HG02610 (cell line): ENCODE data around the gene MPC1.
"Not testable (repeated sequence)": the region's sequence is repeated elsewhere in the genome, so short reads cannot be mapped to it uniquely, and the experiment has no call there.

Source experiments
- ATAC-seq: cut with Tn5 transposase; IDR thresholded peaks from one replicate; pipeline ENCODE4 v1.9.1; 2021; ENCODE audit warnings: mild to moderate bottlenecking, moderate library complexity; ENCODE audit not compliant: unreplicated experiment

Gene MPC1

DNA sequence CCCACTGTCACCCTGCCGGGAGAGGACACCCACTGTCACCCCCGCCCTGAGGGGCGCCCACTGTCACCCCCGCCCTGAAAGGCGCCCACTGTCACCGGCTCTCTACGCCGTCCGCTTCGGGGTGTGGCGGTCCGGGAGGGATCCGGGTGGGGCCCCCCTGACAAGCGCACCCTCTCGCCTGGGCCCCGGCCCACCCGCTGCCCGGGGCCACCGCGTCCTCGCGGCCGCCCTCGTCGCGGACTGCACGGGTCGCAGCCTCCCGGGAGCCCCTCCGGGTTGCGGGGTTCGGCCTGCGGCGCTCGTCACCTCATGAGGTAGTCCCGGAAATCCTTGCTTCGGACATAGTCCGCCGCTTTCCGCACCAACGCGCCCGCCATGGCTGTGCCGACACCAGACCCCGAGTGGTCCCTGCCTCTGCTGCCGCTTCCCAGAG lies 224 bp downstream of the MPC1 start:
- ATAC-seq = no peak

DNA sequence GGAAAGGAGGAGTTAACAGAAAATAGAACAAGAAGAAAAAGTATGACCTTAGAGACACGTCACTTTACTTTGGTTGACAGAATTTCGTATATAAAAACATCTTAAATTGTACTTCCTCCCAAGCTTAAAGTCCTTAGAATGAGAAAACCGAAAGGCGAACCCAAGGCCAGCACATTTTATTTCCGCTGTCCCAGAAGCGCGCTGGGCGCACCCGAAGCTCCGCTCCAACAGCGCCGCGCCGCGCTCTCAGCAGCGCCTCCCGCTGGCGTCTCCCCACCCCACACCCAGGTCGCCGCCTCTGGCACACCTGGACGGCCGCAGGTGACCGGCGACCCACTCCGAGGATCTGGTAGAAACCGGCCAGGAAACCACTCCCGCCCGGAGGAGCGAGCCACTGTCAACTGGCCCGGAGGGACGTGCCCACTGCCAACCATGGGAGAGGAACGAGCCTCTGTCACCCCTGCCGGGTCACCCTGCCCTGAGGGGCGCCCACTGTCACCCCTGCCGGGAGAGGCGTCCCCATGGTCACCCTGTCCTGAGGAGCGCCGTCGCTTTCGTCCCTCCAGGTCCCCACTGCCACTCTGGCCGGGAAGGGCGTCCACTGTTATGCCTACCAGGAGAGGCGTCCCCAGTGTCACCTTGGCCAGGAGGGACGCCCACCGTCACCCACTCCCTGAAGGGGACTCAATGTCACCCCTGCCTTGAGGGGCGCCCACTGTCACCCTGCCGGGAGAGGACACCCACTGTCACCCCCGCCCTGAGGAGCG lies 824 bp downstream of the MPC1 start:
- ATAC-seq = peak; percentile 48

DNA sequence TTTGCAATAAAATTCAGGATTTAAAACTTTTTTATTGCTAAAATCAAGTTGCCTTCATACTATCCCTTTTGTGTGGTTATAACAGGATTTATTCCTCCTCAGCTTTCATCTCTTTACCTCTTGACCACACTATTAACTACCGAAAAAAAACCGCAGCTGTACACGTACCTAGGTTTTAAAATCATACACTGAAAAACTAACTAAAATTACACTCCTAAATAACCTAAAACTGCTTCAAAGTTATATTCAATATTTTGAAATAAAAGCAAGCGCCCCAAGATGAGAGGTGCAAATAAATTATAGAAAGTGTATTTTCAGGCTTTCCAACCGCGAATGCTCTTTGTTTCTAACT lies 1.4 kb downstream of the MPC1 start:
- no peak for ATAC-seq

DNA sequence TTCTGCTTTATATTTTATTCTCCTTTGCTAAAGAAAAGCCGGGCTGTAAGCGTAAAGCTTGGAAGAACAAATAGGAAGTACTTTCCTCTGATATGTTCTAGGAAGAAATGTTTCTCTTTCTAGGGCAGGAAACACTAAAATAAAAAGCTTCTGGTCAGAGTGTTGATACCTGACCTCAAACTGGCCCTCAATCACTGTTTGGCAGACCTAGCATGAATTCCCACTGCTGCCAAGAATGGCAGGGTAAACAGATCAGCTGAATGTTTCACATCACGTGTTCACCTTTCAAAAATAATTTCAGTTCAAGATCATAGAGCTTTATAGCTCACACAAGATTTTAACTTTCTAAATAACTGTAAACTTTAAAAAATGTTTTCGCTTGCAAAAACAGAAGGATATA lies 2.9 kb downstream of the MPC1 start:
- ATAC-seq = no peak

DNA sequence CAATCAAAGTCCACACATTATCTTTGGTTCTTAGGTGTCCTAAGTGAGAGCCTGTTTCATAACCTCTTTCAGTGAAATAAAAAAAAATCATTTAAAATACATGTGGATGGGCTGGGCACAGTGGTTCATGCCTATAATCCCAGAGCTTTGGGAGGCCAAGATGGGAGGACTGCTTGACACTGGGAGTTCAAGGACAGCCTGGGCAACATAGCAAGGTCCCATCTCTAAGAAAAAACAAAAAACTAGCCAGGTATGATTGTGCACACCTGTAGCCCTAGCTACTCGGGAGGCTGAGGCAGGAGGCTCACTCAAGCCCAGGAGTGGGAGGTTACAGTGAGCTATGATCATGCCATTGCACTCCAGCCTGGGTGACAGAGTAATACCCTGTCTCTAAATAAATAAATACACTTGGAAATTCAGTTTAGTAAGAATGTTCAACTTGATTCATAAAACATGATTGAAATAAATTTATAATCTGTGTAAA lies 3.6 kb downstream of the MPC1 start:
- ATAC-seq = no peak

DNA sequence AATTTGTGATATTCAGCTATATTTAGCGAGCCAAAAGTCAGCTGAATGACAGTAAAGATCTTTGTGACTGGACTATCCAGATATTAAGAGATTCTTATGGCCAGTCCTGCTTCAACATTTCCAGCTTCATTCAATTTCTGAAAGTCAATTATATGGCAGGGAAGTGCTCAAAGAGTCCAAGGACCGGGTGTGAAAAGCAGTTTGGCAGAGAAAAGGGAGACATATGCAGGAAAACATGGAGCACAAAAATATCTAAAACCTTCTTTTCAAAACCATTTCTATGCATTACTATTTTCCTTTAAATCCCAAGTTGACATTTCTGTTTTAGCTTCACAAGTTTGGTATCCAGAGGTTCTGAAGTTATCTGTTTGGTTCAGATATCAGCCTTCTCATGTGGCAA lies 5.0 kb downstream of the MPC1 start:
- no peak for ATAC-seq

DNA sequence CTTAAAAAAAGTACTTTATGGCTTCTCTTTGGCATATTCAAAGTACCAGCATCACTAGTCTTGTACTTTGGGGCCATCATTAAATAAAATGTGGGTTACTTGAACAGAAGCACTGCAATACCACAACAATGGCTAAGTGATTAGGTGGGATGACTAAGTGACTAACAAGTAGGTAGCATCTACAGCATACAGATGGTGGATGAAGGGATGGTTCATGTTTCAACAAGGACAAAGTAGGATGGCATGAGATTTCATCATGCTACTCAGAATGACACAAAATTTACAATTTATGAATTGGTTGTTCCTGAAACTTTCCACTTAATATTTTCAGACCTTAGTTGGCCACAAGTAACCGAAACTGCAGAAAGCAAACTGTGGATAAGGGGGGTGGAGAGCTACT lies 7.7 kb downstream of the MPC1 start:
- no peak for ATAC-seq

DNA sequence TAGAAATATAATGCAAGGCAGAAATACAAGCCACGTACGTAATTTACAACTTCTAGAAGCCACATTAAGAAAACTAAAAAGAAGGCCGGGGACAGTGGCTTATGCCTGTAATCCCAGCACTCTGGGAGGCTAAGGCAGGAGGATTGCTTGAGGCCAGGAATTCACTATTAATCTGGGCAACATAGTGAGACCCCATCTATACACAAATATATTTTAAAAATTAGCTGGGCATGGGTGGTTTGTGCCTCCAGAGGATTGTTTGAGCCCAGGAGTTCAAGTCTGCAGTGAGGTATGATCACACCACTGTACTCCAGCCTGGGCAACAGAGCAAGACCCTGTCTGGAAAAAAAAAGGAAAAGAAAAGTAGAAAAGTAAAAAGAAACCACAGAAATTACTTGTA lies 12.3 kb downstream of the MPC1 start:
- no peak for ATAC-seq

DNA sequence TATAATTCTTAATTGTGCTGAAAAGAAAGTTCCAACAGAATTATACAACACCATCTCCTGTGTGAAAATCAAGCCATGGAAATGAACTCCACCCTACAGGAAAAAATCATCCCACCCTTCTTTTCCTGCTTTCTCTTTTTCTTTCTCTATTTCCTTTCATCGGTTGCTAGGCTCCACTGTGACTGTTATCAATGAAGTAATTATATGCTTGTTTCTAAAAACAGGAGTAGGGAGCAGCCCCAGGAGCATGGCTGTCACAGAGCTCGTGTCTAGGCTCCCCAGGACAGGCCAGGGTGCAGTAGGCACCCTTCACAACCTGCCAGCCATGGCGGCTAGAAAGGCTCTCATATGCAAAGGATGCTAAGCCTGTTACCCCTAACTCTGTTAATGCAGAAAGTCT lies 13.0 kb downstream of the MPC1 start:
- no peak for ATAC-seq

DNA sequence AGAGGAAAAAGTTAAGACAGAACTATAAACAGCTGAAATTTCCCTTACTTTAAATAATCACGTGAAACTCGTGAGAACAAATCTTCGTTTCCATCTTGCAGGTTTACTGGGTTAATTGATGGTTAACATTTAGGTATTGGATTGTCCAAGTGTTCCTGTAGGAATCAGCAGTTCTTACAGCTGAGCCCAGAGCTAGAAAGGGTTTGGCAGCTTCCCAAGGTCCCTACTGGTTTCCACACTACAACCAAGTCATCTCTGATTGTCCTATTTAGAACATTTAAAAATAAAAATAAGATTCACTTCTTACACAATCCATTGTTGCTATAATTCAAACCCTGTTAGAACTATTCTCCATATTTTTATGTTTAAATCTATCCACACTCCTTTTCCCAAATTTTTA lies 15.8 kb downstream of the MPC1 start:
- ATAC-seq = no peak

DNA sequence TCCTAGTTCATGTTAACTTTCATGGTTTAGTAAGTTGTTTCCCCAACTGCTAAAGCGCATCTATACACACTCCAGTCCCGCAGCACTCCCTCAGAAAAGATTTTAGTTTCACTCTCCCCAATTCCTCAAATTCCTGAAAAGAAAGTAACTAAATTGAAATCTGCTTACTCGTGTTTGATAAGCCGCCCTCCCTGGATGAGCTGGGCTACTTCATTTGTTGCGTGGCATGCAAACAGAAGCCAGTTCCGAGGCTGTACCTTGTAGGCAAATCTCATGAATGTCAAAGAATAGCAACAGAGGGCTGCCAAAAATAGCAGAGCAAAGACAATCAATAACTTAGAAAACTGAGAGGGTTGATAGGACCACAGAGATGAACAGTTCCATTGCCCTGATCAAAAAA lies 16.9 kb downstream of the MPC1 start:
- ATAC-seq = no peak

DNA sequence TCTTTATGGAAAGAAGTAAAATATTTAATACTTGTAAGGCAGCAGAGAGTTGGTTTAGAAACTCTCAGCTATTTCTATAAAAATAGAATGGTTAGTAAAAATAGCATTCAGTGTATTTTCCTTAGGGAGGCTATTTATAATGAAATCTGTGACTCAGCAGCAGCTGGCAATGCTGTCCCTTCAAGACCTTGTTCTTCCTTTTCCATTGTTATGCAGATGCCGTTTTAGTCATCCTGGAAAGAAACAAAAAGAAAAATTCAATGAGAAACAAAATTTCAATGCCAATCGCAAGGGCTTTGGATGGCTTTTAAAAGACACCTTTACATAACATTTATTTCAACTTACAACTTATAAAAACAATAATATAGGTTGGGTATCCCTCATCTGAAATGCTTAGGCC lies 17.5 kb downstream of the MPC1 start:
- ATAC-seq = no peak

DNA sequence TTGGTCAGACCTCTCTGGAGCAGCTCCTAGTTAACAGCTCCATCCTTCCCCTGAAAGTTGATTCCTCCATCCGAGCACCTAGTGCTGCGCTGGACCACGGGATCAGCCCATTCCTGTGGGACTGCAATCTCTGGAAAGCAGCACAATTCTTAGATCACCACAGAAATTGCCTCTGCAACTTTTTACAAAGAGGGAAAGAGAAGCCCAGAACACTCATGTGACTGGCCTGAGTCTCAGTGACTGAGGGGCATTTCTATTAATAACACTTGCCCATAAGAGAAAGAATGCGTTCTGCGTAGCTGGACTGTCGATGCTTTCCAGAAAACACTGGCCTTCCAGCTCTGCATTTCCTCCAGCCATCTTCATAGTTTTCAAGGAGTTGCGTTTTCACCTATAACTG lies 18.3 kb downstream of the MPC1 start:
- no peak for ATAC-seq

DNA sequence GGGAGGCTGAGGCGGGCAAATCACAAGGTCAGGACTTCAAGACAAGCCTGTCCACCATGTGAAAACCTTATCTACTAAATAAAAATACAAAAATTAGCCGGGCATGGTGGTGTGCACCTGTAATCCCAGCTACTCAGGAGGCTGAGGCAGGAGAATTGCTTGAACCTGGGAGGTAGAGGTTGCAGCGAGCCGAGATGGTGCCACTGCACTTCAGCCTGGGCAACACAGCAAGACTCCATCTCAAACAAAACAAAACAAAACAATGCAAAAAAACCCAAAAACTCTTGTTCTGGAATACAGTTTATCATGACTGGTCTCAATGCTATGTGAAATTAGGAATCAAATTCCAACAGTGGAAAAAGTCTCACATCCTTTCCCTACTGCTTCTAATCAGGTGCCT lies 20.3 kb downstream of the MPC1 start:
- ATAC-seq = not testable (repeated sequence)

DNA sequence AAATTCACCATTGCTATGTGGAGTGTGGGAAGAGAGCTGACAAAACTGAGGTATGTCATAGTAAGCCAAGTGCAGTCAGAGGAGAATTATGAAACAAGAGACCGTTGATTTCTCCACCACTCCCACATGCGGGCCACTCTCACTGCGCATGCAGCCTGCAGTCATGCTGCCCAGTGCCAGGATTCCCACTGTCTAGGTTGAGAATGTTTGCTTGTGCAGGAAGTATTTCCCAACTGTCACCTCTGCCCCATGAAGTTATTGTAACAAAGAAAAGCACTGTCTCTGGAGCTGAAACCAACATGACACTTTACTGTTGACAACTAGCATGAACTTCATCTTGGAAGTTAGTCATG lies 21.7 kb downstream of the MPC1 start:
- ATAC-seq = no peak

DNA sequence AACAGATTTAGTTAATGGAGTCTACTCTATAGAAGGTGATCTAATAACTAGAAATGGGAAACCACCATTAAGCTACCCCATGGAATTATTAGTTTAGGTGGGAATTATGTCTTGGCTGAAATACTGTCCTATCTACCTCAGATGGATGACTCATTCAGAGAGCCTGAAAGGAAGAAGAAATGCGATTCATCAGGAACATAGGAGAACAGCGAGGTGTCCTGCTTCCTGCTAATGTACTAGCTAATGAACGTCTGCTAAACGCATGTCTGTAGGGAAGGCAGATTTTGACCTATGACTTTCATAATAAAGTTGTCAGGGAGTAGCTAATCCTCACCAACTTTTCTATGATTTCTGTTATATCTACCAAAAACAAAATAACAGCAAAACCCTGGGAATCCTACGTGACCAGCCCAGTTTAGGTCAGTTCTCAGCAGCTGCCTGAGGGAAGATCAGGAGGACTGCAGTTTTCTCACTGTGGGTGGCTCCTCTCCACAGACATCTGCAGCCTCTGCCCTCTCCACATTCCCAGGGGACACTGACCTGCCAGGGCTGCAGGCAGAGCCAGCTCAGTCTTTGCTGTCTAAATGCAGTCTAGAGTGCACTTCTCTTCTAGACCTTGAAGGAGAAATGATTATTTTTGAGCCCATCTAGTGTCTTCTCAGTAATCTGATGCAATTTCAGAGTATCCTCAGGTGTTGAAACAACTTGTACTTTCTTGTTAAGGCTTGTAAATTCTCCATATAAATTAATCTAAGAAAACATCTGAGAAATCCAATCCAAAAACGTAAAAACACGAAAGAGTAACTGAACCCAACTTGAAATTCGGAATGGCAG lies 22.3 kb downstream of the MPC1 start:
- ATAC-seq = no peak

DNA sequence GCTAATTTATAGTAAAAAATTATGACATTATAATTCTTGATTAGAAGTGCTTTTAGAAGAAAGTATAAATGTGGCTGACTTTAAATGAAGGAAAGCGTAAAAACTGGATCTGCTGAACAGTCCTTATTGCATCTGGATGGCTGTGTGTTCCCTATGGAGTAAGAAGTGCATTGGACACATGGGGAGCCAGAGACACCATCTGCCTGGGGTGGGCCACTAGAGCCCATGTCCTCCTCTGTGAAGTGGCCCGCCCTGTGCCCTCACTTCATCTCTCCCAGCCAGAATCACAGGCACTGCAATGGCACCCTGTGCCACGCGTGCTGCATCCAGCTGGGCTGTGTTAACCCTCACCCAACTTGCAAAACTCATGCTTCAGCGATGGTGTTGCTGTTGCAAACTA lies 27.2 kb downstream of the MPC1 start:
- ATAC-seq = no peak

DNA sequence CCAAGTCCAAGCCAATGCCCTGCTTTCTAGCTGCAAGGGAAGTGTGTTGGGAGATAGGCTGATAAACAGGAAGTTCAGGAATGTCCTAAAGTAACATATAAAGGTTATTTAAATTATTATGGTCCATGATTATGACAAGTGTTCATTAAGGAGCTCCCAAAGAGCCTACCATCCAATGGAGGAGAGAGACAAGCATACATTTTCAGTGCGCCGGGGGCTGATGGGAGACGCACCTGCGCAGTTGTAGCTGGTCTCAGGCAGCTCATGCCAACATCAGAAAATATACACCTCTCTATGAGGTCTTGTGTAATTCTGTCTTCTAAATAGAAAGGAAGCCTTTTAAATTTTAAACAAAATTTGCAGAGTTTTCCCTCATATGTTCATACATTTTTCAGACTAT lies 27.8 kb downstream of the MPC1 start:
- ATAC-seq = no peak

DNA sequence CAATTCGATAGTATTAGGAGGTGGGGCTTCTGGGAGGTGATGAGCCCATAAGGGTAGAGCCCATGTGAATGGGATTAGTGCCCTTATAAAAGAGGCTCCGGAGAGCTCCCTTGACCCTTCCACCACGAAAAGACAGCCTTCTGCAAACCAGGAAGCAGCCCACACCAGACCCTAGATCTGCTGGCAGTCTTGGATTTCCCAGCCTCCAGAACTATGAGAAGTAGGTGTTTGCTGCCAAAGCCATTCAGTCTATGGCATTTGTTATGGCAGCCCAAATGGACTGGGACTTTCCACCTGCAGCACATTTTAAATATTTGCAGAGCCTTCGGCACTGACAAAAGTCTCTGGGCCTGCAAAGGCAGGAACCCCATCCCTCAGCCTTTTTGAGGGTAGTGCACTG lies 28.6 kb downstream of the MPC1 start:
- no peak for ATAC-seq

DNA sequence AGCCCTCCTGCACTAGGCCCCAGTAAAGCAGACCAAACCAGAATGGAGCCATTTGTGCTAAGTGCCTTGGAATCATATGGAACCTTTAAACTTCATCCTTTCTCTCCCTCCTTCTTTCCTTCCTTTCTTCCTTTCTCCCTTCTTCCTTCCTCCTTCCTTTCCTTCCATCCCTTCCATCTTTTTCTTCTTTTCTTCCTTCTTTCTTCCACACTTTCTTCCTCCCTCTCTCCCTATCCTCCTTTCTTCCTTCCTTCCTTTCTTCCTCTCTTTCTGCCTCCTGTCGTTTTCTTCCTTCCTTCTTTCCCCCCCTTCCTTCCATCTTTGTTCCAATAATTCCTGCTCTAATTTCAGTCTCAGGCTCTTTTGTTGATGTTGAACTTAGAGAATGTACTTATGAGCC lies 29.2 kb downstream of the MPC1 start:
- ATAC-seq = no peak

DNA sequence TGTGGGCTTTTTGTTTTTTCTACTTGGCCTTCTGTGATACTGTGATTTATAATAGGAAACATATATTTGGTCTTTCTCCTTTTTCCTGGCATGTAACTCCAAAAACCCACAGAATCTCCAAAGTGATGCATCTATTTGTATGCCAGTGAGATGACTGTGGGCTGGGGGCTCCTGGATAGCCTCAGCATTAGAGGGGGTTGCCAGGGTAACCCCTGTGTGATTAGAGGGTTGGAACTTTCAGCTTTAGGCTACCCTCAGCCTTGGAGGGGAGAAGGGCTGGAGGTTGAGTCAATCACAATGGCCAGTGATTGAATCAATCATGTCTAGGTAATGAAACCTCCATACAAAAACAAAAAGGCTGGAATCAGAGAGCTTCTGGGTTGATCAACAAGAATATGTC lies 29.8 kb downstream of the MPC1 start:
- ATAC-seq = no peak

DNA sequence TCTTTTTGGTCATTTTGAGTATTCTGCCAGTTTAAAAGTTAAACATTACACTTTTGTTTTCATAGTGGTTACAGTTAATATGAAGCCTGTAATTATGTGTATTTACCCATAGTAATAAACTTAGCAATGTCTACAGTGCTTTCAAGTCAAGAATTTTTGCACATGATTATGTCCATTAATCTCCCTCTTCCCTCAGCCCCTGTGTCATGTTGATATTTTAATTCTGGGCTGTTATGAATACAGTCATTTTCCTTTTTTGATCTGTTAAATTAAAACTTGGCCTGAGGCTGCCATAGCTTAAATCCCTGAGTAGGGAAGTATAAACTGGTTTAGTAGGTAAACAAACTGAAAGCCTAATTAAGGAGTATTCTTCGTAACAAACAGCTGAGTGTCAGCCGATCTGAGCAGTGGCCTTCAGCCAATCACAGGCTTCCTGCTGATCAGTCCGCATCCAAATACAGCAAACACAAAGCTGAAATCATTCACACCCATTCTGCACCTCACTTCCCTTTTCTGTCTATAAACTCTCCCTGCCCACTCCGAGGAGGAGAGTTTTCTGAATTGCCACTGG lies 30.9 kb downstream of the MPC1 start:
- ATAC-seq = peak; percentile 98
